GM18505 (cell line): ENCODE measurements around the gene GAS6.

Experiments used
- ATAC-seq: cut with Tn5 transposase; IDR thresholded peaks from one replicate; pipeline ENCODE4 v1.9.1; 2021; ENCODE audit not compliant: unreplicated experiment
- POLR2A ChIP-seq: IDR thresholded peaks from 4 replicates; pipeline ENCODE4 v1.6.1; 2011; ENCODE audit warnings: borderline replicate concordance; ENCODE audit not compliant: insufficient read depth, insufficient read length; ENCODE audit errors: extremely low read depth

Gene GAS6

GRCh38 chr13:113848020-113848419 is 15.9 kb downstream of the GAS6 start:
- no peak for TF ChIP-seq POLR2A
- ATAC-seq: no peak

- no peak for TF ChIP-seq POLR2A
- no peak for ATAC-seq
Observed at GRCh38 chr13:113846636-113847318, 17.1 kb downstream of the GAS6 start.

- no peak for ATAC-seq
- no peak for TF ChIP-seq POLR2A
Observed at GRCh38 chr13:113845723-113846635, 17.9 kb downstream of the GAS6 start.

GRCh38 chr13:113845055-113845454 is 18.8 kb downstream of the GAS6 start:
- ATAC-seq: no peak
- TF ChIP-seq POLR2A: no peak

- no peak for ATAC-seq
Observed at GRCh38 chr13:113843864-113844556, 19.9 kb downstream of the GAS6 start.

GRCh38 chr13:113843063-113843654 is 20.7 kb downstream of the GAS6 start:
- no peak for TF ChIP-seq POLR2A
- ATAC-seq: no peak

More at GRCh38 chr13:113843864-113844556, 19.9 kb downstream of the GAS6 start:
- no peak for TF ChIP-seq POLR2A

GRCh38 chr13:113842336-113843062 is 21.4 kb downstream of the GAS6 start:
- no peak for TF ChIP-seq POLR2A
- ATAC-seq: no peak

- ATAC-seq: no peak
- TF ChIP-seq POLR2A: no peak
Observed at GRCh38 chr13:113841353-113841650, 22.6 kb downstream of the GAS6 start.

GRCh38 chr13:113840541-113841352 is 23.1 kb downstream of the GAS6 start:
- ATAC-seq: no peak
- TF ChIP-seq POLR2A: no peak

- no peak for ATAC-seq
- TF ChIP-seq POLR2A: no peak
Observed at GRCh38 chr13:113839536-113840204, 24.2 kb downstream of the GAS6 start.

GRCh38 chr13:113838711-113839201 is 25.1 kb downstream of the GAS6 start:
- no peak for ATAC-seq
- no peak for TF ChIP-seq POLR2A
